DND-41 (cell line): ENCODE results near the gene ADH4.

Source experiments
- CTCF ChIP-seq: IDR thresholded peaks from 2 replicates; pipeline ENCODE4 v1.5.1; 2012; ENCODE audit warnings: borderline replicate concordance, low read length, moderate library complexity, mild to moderate bottlenecking; ENCODE audit not compliant: poor library complexity, severe bottlenecking; ENCODE audit errors: extremely low read depth
- EZH2 ChIP-seq: IDR thresholded peaks from 3 replicates; pipeline ENCODE4 v1.6.1; 2012; ENCODE audit warnings: borderline replicate concordance, low read depth, mild to moderate bottlenecking, moderate library complexity, low read length, inconsistent platforms; ENCODE audit not compliant: severe bottlenecking

- TF ChIP-seq CTCF (no peak), EZH2 (no peak)
These were observed 7.8 kb downstream of the ADH4 start for GRCh38 chr4:99136329-99136728.
